SK-N-SH (cell line): ENCODE results near the gene RNF111.

Source experiments
- EZH2phosphoT487 ChIP-seq: fragments of 200-600 bp; sonication (generic); IDR thresholded peaks from 2 replicates; pipeline ENCODE4 v1.6.1; 2017; ENCODE audit warnings: low read depth, mixed run types, mild to moderate bottlenecking, antibody characterized with exemption, moderate library complexity, borderline replicate concordance
- POLR2AphosphoS5 ChIP-seq: IDR thresholded peaks from 2 replicates; pipeline ENCODE4 v1.6.1; 2012; ENCODE audit warnings: low read depth, low read length
- RFX5 ChIP-seq: IDR thresholded peaks from 2 replicates; pipeline ENCODE4 v1.6.1; 2012; ENCODE audit warnings: mild to moderate bottlenecking, improper control_type of control experiment, low read length
- SMC3 ChIP-seq: IDR thresholded peaks from 2 replicates; pipeline ENCODE4 v1.6.1; 2012; ENCODE audit warnings: low read depth, low read length, improper control_type of control experiment
- YY1 ChIP-seq: IDR thresholded peaks from 2 replicates; pipeline ENCODE4 v1.4.0; 2012; ENCODE audit warnings: low read depth, mild to moderate bottlenecking
- TF ChIP-seq, protein P1 (sequence below): IDR thresholded peaks from 2 replicates; pipeline ENCODE4 v1.4.0; 2012; ENCODE audit warnings: low read depth
- TF ChIP-seq, protein P2 (sequence below): fragments of 200-600 bp; sonication (generic); IDR thresholded peaks from 2 replicates; pipeline ENCODE4 v1.6.1; 2017; ENCODE audit warnings: antibody characterized with exemption, mild to moderate bottlenecking, moderate library complexity

DNA sequence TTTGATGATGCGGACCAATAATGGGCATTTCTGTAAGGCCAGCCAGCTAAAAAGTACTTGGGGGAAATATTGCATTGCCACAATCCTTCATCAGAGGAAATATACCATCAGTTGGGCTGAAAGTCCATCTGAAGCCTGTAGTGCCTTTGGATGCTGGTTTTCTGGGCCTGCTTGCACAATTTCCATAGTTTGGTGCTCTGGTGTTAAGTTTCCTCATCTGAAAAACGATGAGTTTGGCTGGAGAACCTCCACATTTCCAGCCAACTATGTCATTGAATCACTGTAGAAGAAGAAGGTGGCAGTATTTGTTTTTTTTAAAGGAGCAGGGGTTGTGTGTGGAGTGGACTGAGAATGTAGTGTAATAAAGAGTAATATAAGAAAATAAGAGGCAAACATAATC, 127.6 kb downstream of the RNF111 start:
- TF ChIP-seq EZH2phosphoT487 (no peak), POLR2AphosphoS5 (no peak), SMC3 (no peak), RFX5 (no peak), YY1 (no peak)
- TF ChIP-seq, protein P1, sequence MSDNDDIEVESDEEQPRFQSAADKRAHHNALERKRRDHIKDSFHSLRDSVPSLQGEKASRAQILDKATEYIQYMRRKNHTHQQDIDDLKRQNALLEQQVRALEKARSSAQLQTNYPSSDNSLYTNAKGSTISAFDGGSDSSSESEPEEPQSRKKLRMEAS, result no peak
- TF ChIP-seq, protein P2, sequence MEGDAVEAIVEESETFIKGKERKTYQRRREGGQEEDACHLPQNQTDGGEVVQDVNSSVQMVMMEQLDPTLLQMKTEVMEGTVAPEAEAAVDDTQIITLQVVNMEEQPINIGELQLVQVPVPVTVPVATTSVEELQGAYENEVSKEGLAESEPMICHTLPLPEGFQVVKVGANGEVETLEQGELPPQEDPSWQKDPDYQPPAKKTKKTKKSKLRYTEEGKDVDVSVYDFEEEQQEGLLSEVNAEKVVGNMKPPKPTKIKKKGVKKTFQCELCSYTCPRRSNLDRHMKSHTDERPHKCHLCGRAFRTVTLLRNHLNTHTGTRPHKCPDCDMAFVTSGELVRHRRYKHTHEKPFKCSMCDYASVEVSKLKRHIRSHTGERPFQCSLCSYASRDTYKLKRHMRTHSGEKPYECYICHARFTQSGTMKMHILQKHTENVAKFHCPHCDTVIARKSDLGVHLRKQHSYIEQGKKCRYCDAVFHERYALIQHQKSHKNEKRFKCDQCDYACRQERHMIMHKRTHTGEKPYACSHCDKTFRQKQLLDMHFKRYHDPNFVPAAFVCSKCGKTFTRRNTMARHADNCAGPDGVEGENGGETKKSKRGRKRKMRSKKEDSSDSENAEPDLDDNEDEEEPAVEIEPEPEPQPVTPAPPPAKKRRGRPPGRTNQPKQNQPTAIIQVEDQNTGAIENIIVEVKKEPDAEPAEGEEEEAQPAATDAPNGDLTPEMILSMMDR, result no peak
